NCI-H1417 treated with DMSO at 0.1 percent for 48 hours (cell line): ENCODE measurements around the gene COQ8A.
"Not testable (repeated sequence)": the region's sequence is repeated elsewhere in the genome, so short reads cannot be mapped to it uniquely, and the experiment has no call there.

Source experiments
- DNase-seq: peaks from one replicate; lab custom pipeline; 2025; lab: John Stamatoyannopoulos, UW

Gene COQ8A

DNA sequence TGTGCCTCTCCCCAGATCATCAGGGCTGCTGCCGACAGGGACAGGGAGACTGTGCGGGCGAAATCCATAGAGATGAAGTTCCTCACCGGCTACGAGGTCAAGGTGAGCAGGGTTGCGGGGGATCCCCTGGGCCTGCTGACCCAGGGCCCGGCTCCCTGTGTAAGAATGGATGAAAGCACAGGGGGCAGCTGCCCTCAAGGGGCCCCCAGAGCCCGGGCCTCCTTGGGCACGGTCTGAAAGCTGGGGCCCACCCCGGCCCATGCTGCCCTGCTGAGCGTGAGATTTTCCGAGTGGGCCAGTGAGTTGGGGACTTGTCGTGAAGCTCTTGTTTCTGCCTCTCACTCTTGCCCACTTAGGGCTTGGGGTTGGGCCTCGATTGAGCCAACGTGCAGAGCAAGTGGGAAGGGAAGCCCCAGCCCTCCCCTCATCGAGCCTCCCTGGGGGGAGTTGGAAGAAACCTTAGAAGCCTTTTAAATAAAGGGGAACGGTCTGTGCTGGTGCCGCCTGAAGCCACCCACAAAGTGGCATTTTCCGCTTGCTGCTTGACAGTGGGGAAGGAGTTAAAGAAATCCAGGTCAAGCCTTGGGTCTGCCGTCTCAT is 45.2 kb downstream of the COQ8A start:
- no peak for DNase-seq

- no peak for DNase-seq
Observed at GRCh38 chr1:226985839-226986463, 45.9 kb downstream of the COQ8A start.

GRCh38 chr1:226986496-226987178 is 46.5 kb downstream of the COQ8A start:
- no peak for DNase-seq

GRCh38 chr1:226987179-226987536 is 47.1 kb downstream of the COQ8A start:
- DNase-seq = no peak

GRCh38 chr1:226987623-226988333 is 47.7 kb downstream of the COQ8A start:
- no peak for DNase-seq

DNA sequence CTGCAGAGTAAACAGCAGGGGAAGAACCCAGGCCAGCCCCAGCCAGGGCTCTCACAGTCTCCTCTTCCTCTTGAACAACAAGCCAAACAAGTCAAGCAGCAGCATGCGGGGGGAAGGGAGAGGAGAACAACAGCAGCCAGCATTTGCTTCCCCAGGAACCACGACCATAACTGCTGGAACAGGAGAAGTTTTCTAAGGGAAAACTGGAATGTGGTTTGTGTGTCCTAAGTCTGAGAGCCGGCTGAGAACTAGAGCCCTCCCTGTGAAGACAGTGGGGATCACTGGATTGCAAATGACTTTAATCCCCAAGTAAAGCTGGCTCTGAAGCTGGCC is 48.2 kb downstream of the COQ8A start:
- DNase-seq = no peak

- DNase-seq = no peak
Observed at GRCh38 chr1:226989085-226989920, 49.2 kb downstream of the COQ8A start.

GRCh38 chr1:226990133-226990716 is 50.1 kb downstream of the COQ8A start:
- DNase-seq = no peak

GRCh38 chr1:226991920-226992319 is 51.8 kb downstream of the COQ8A start:
- DNase-seq = no peak

DNA sequence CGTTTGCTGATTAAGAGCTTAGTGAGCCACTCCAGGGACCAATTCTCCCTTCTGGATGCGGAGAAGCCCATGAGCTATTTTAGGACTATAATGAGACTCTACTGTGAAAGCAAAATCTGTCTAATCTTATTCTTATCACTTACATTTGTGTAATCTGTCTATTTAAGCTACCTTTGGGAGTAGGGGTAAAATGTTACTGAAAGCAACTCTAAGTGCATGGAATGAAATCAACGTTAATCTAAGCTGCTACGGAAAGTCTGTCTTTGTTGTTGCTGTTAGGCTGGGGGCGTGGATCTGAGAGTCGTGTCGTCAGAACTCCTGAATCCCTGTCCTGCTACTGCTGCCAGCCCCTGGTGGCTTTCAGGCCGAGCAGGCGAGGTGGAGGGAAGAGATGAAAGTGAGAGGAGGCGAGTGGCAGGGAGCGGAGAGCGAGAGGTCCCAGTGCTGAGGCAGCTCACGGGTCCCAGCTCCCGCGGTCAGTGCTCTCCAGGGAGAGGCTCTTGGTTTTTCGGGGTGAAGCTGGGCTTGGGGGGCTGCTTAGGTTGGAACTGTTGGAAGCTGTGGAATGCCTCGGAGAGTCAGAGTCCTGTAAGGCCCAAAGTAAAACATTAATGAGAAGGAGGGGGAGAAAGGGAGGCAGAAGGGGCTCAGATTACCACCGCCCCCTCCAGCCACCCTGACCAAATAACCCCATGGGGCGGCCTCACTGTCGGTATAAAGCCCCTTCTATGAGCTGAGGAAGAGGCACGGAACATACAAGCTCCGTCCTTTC is 53.9 kb downstream of the COQ8A start:
- DNase-seq = no peak

GRCh38 chr1:226994586-226995364 is 54.7 kb downstream of the COQ8A start:
- DNase-seq = no peak

- DNase-seq = no peak
Observed at GRCh38 chr1:226995365-226996332, 55.6 kb downstream of the COQ8A start.

DNA sequence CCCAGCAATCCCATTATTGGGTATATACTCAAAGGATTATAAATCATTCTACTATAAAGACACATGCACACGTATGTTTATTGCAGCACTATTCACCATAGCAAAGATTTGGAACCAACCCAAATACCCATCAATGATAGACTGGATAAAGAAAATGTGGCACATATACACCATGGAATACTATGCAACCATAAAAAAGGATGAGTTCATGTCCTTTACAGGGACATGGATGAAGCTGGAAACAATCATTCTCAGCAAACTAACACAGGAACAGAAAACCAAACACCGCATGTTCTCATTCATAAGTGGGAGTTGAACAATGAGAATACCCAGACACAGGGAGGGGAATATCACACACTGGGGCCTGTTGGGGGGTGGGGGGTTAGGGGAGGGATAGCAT is 59.5 kb downstream of the COQ8A start:
- not testable (repeated sequence) for DNase-seq

- no peak for DNase-seq
Observed at GRCh38 chr1:227002531-227003049, 62.5 kb downstream of the COQ8A start.

DNA sequence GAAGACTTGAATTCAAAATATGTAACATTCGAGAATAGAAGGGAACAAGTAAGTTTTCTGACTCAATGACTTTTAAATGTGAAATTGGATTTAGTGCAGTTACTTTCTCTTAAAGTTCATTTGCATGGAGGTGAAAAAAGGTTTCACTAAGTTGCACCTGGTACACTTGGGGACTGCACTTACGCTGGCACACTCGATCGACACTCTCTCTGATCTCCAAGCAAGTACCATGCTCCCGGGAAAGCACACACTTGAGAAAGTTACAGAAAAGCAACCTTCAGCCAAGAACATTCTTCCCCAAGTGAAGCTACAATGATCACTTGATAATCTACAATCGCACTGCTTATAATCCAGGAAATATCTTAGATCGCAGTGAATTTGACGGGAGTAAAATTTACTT is 63.1 kb downstream of the COQ8A start:
- DNase-seq = no peak

DNA sequence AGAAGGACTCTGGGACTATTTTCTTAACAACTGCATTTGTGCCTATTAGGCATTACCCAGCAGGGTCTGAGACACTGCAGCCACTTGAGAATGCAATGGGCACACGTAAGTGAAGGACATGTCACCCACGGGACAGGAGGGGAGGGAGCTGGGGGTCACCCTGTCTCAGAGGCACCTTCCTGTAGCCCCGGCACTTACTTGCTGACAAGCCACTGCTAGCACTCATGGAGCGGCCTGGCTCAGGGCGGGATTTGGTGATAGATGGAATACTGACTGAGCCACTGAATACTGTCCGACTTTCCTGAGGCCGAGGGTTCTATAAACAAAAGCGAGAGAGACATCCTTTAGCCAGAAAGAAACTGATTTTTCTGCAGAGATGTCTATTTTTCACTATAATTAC is 64.7 kb downstream of the COQ8A start:
- no peak for DNase-seq

DNA sequence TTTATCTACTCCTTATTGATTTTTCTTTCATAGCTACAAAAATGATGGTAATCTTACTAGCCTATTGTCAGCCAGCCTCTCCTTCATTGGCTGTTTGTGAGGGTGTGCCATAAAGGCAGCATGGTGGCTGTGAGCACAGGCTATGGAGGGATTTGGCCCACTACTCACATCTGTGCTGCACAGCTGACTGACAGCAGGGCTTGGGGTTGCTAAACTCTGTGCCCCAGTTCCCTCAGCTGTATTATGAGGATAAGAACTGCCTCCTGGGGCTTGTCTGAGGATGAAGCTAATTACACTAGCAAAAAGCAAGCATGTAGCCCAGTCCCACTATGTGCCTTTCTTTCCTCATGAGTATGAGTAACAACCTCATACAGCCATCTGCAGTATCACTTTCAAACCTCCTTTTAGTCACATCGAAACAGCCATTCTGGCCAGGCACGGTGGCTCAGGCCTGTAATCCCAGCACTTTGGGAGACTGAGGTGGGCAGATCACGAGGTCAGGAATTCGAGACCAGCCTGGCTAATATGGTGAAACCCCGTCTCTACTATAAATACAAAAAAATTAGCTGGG is 66.2 kb downstream of the COQ8A start:
- no peak for DNase-seq

DNA sequence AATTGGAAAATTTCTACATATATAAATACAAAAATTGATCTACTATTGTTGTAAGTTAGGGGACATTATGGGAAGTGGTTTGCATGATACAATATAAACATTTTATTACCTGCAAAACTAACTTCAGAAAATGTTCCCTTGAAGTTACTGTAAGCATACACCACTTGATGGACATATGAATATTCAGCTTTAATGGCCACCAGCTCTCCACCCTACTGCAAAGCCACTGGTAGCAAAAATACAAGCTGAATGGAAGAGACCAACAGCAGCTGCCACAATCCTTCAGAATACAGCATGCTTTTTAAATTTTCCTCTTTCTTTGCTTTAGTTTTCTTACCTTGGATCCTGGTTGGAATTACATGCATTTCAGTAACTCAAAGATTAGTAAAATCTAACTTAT is 69.8 kb downstream of the COQ8A start:
- DNase-seq = no peak
